DND-41 (cell line): ENCODE results near the gene NOL3.

Source experiments
- ATAC-seq: fragments of 200-7000 bp; cut with Tn5 transposase; 3 replicates; pipeline ENCODE4 v1.9.1; 2021; ENCODE audit warnings: low read depth; ENCODE audit not compliant: insufficient read depth
- DNase-seq: peaks from one replicate; pipeline ENCODE4 v3.0.0-alpha.2; 2020
- H2AFZ ChIP-seq: 2 replicates; pipeline ENCODE4 v1.6.0; 2012; ENCODE audit warnings: low read depth, low read length
- H3K27ac ChIP-seq: 2 replicates; pipeline ENCODE4 v1.5.1; 2012; ENCODE audit warnings: low read length, inconsistent platforms
- H3K27me3 ChIP-seq: fragments of 200-600 bp; sonication (generic); 2 replicates; pipeline ENCODE4 v1.6.0; 2012; ENCODE audit warnings: low read length, mild to moderate bottlenecking, inconsistent platforms; ENCODE audit not compliant: insufficient read depth, poor library complexity
- H3K36me3 ChIP-seq: 2 replicates; pipeline ENCODE4 v1.5.1; 2012; ENCODE audit warnings: low read length, inconsistent platforms; ENCODE audit not compliant: insufficient read depth
- H3K4me1 ChIP-seq: 2 replicates; pipeline ENCODE4 v1.5.1; 2012; ENCODE audit warnings: mild to moderate bottlenecking, low read length; ENCODE audit not compliant: insufficient read depth
- H3K4me2 ChIP-seq: 2 replicates; pipeline ENCODE4 v1.6.0; 2012; ENCODE audit warnings: mild to moderate bottlenecking, moderate library complexity, low read length, inconsistent platforms; ENCODE audit not compliant: insufficient read depth
- H3K4me3 ChIP-seq, 2 experiments: fragments of 200-600 bp in 1 of 2; shearing (Covaris generic) in 1 of 2; 2 replicates each; pipeline ENCODE4 v1.5.1; 2012 to 2016; ENCODE audit warnings: inconsistent platforms in 2 of 2, low read length in 2 of 2, mild to moderate bottlenecking in 2 of 2, low read depth in 1 of 2, moderate library complexity in 1 of 2
- H3K79me2 ChIP-seq: 2 replicates; pipeline ENCODE4 v1.6.0; 2012; ENCODE audit warnings: low read length, inconsistent platforms; ENCODE audit not compliant: insufficient read depth
- H3K9ac ChIP-seq: 2 replicates; pipeline ENCODE4 v1.6.0; 2012; ENCODE audit warnings: low read depth, mild to moderate bottlenecking, inconsistent platforms, low read length, moderate library complexity
- H3K9me3 ChIP-seq: 2 replicates; pipeline ENCODE4 v1.5.1; 2012; ENCODE audit warnings: low read length, moderate library complexity, mild to moderate bottlenecking, inconsistent platforms; ENCODE audit not compliant: insufficient read depth, severe bottlenecking
- H4K20me1 ChIP-seq: 2 replicates; pipeline ENCODE4 v1.6.0; 2012; ENCODE audit warnings: low read length; ENCODE audit not compliant: insufficient read depth
- CTCF ChIP-seq: IDR thresholded peaks from 2 replicates; pipeline ENCODE4 v1.5.1; 2012; ENCODE audit warnings: borderline replicate concordance, low read length, moderate library complexity, mild to moderate bottlenecking; ENCODE audit not compliant: poor library complexity, severe bottlenecking; ENCODE audit errors: extremely low read depth
- EZH2 ChIP-seq: IDR thresholded peaks from 3 replicates; pipeline ENCODE4 v1.6.1; 2012; ENCODE audit warnings: borderline replicate concordance, low read depth, mild to moderate bottlenecking, moderate library complexity, low read length, inconsistent platforms; ENCODE audit not compliant: severe bottlenecking

The NOL3 gene

GRCh38 chr16:67223992-67224391 is 53.7 kb downstream of the NOL3 start:
- Histone ChIP-seq H3K79me2 (peaks cover 28% of the 10 kb centered on the region), H3K27ac (no peak overlapping the region), H3K27me3 (no peaks in the 10 kb centered on the region), H3K4me2 (no peak overlapping the region), H3K9ac (no peak overlapping the region), H4K20me1 (0 out of 2 replicates have a peak, but pooled peaks cover 11% of the 10 kb centered on the region), H3K4me3 (no peak overlapping the region), H3K4me1 (peaks cover 33% of the 10 kb centered on the region), H3K36me3 (peaks cover 18% of the 10 kb centered on the region), H2AFZ (no peak overlapping the region), H3K9me3 (no peaks in the 10 kb centered on the region)
- DNase-seq (no peak), ATAC-seq (no peak)
- TF ChIP-seq CTCF (no peak), EZH2 (no peak)
